Omental fat pad (tissue), 4 donors: ENCODE data around the gene GART. TPM values are rescaled to one million over a fixed set of nuclear protein-coding genes. Genes with fewer than 3 reads are reported as not detected.
A peak's percentile ranks its signal among the peaks of the same experiment; 100 is the strongest.

Experiments used
- ATAC-seq: fragments of 150-250 bp; one replicate; pipeline ENCODE4 v1.9.1; 2016; ENCODE audit warnings: mild to moderate bottlenecking, moderate library complexity; ENCODE audit not compliant: low FRiP score
- DNase-seq: peaks from one replicate; pipeline ENCODE4 v3.0.0-alpha.2; 2019; ENCODE audit warnings: low spot score
- CTCF ChIP-seq, 3 donors: fragments of 450-650 bp; IDR thresholded peaks; one replicate each; pipeline ENCODE4 v1.5.1; 2016 to 2017; ENCODE audit warnings: antibody characterized with exemption in 3 of 3, mild to moderate bottlenecking in 3 of 3, moderate library complexity in 2 of 3
- total RNA-seq, 4 donors: library from RNA; depleted of rRNA; stranded (reverse); fragments of >200 nt; gene quantifications; one replicate each; pipeline ENCODE4 v1.1.0, GENCODE V29; 2016

Gene GART
- total RNA-seq, 4 donors from 2014 or later = 102 to 208 (median 127) TPM

- TF ChIP-seq CTCF (IDR thresholded peaks at IDR 0.05) = no peak
Observed at GRCh38 chr21:33537212-33537611, 4.7 kb downstream of the GART start.

GRCh38 chr21:33531007-33531406 lies 10.9 kb downstream of the GART start:
- DNase-seq (no peak), ATAC-seq (no peak)
- TF ChIP-seq CTCF (IDR thresholded peaks at IDR 0.05) = no peak

More at GRCh38 chr21:33537212-33537611, 4.7 kb downstream of the GART start:
- DNase-seq (no peak), ATAC-seq (no peak)

- ATAC-seq (no peak), DNase-seq (no peak)
- TF ChIP-seq CTCF (IDR thresholded peaks at IDR 0.05) = no peak
Observed at GRCh38 chr21:33522953-33523349, 19.0 kb downstream of the GART start.

- no peak for TF ChIP-seq CTCF (IDR thresholded peaks at IDR 0.05)
- DNase-seq (no peak), ATAC-seq (no peak)
Observed at GRCh38 chr21:33522297-33522952, 19.5 kb downstream of the GART start.

GRCh38 chr21:33518899-33519298 lies 23.0 kb downstream of the GART start:
- ATAC-seq (no peak), DNase-seq (no peak)
- TF ChIP-seq CTCF (IDR thresholded peaks at IDR 0.05) = no peak

GRCh38 chr21:33514229-33514628 lies 27.7 kb downstream of the GART start:
- ATAC-seq (peak; percentile 59), DNase-seq (no peak)
- TF ChIP-seq CTCF (IDR thresholded peaks at IDR 0.05) = no peak

- ATAC-seq = no peak
- no peak for DNase-seq
- no peak for TF ChIP-seq CTCF (IDR thresholded peaks at IDR 0.05)
Observed at GRCh38 chr21:33512481-33512880, 29.4 kb downstream of the GART start.
